ENCODE results near the gene ASCC1.

Gene ASCC1

DNA sequence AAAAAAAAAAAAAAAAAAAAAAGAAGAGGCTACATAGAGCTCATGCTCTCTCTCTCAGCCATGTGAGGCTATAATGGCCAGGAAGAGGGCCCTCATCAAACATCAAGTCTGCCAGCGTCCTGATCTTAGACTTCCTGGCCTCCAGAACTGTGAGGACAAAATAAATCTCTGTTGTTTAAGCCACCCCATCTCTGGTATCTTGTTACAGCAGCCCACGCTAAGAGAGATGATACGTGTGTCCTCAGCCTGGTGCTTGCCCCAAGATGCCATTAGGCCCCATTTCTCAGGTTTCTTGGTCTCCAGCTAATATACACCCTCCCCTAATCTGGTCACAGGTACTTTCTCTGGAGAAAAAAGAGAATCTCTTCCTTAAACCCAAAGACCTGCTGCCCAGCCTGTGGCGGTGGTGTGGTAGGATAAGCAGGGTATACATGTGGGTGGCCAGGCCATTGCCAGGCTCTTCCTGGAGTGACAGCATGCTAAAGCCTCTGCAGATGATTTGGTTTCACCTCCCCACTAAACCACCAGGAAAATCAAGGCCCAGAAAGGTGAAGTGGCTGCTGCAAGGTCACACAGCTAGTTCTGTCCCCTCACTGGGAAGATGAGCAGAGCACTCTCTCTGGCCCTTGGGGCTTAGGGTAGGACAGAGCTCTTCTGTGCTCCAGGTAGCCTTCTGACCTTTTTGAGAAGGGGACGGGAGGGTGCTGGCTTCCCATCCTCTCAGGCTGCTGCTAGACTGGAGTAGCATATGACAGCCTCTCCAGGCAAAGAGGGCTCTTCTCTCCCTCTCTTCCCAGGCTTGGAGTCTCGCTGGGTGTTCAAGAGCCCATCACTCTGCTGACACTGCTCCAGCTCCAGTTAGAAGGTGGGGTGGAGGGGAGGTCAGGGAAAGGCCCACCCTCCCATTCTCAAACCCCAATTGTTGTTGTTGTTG is 133.0 kb downstream of the ASCC1 start:
- no peak for DNase-seq (ENCODE audit: low read depth)

DNA sequence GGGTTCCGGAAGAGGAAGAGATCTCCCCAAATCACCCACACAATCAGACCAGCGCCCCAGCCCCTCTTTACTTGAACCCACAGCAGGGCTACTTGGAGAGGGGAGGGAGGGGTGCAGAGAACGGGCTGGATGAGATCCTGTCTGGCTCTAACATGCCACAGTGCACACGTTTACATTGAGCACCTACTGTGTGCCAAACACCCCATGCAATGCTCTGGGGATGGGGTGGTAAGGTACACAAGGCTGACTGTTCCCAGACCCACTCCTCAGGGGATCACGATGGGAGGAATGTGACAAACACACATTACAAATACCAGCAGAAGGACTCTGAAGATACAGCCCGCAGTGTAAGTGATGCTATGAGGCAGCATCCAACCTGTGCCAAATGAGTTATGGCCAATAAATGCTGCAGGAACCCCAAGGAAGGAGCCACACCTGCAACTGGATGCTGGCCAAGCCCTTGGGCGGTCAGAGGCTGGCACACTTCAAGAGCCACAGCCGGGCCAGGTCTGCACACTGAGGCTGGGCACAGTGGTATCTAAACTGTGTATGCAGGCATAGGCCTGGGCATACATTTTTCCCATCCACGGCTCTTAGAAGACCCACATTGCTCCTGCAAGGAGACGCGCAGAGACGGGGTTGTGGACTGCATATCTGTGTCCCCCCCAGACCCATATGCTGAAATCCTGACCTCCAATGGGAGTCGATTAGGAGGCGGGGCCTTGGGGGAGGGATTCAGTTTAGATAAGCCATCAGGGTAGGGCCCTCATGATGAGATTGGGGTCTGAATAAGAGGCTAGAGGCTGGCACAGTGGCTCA is 134.1 kb downstream of the ASCC1 start:
- no peak for DNase-seq (ENCODE audit: low read depth)

GRCh38 chr10:72081210-72081609 is 134.9 kb downstream of the ASCC1 start:
- DNase-seq (ENCODE audit: low read depth): no peak

DNA sequence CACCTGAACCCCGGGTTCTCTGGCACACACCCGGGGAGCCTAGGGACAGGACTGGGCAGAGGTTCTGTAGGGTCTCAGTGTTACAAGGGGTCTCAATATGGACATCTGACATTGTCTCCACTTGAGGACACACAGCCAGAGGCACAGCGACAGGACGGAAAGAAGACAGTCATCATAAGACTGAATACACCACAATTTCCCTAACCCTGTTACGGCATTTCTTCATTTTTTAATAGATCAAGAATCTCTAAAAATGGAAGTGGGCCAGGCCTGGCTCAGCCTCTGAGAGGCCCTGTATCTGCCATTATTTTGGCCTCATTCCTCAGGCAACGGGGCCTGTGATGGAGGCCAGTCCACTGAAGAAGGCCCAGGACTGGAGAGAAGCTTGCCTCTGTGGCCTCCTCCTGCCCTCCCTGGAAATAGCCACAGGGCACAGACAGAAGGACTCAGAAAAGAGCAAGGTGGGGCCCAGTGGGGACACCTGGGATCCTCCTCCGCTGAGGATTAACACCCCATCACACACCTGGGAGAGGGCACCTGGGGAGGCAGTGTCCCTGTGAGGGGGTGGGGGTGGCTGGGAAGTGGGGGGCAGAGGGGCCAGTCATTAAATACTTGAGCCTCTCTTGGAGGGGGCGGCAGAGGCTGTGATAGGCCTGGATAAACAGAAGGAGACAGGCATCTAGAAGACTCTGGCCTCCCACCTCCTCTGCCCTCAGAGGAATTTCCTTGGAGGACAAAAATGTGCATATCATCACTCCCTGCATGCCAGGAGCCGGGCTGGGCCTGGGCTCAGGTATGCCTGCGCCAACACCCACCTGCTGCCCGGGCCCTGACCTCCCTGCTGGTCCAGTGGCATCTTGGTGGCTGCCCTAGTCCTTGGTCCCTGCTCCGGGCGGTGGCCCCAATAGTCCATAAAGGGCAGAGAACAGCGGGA is 135.8 kb downstream of the ASCC1 start:
- no peak for DNase-seq (ENCODE audit: low read depth)

GRCh38 chr10:72079356-72079755 is 136.7 kb downstream of the ASCC1 start:
- DNase-seq (ENCODE audit: low read depth): peak; percentile 56

GRCh38 chr10:72077275-72077990 is 138.6 kb downstream of the ASCC1 start:
- no peak for DNase-seq (ENCODE audit: low read depth)

DNA sequence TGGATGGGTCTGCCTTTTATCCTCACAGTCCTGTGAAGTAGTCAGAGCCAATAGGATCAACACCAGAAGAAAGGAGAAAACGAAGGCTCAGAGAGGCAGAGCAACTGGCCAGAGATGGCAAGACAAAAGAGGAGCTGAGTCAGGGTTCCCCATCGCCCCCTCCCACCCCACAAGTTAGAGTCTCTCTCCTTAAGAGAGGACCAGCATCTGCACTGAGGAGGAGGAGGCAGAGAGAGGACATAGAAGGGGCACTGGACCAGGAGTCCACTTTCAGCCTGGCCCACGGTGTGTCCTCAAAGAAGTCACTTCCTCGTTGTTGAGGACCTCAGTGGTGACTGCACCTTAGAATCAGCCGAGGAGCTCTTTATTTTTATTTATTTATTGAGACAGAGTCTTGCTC is 139.3 kb downstream of the ASCC1 start:
- no peak for DNase-seq (ENCODE audit: low read depth)

DNA sequence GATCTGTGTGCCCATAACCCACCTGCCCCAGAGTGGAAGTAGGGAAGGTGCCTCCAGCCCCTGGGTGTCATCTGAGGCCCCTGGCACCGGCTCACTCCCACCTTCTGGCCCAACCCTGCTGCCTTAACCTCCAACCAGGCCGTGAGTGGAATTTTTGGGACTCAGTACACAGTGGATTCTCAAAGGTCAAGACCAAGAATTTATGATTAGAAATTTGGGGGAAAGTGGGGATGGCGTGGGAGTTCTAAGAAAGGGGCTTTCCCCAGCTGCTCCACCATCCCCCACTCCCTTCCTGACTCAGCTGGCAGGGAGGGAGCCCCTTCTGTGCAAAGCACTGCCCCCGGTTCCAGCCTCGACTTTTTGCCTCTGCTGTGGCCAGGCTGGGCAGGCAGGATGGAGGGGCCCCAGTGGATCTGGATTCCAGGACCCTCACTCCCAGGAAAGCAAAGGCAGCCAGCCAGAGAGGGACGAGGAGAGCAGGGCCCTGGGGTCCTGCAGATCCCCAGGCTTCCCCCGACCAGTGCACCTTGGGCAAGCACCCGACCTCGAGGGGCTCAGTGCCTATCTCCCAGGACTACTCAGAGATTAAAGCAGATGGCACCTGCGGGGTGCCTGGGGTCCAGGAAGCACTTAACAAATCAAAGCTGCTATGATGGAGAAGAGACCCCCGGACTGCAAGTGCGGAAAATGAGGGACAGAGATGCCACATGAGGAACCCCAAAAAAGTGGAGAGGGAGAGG is 140.5 kb downstream of the ASCC1 start:
- no peak for DNase-seq (ENCODE audit: low read depth)

GRCh38 chr10:72074574-72075375 is 141.3 kb downstream of the ASCC1 start:
- no peak for DNase-seq (ENCODE audit: low read depth)

DNA sequence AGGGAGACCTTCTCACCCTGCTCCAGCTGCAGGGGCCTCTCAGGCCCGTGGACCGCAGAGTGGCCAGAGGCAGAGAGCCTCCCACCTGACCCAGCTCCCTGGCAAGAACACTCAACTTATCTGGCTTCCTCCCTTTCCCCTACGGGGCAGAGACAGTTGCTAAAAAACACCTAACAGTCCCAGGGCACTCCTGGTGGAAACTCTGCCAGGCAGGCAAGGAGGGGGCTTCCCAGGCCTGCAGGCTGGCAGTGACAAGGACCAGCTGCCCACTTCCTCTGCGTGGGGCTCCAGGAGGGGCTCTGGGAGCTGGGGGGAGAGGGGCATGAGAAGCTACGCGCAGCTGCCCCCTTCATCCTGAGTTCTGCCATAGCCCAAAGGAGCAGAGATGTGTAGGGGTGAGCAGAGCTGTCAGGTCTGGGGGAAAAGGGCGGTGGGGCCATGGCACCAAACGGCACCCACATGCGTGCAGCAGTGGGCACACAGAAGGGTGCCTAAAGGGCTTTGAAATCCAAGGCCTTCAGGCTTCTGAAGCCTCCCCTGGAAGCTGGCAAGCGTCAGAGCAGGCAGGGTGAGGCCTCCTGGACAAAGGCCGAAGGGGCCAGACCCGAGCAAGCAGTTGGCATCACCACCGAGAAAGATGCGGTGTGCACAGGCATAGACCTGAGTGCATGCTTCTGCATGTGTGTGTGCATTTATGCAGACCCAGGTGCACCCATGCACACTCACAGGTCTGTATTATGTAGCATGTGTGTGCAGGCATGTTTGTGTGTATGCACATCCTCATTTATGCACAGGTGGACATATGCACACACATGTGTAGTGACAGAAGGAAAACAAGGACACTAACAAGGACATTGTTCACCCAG is 142.1 kb downstream of the ASCC1 start:
- no peak for DNase-seq (ENCODE audit: low read depth)

- DNase-seq (ENCODE audit: low read depth): no peak
Measured at GRCh38 chr10:72072639-72073038, 143.4 kb downstream of the ASCC1 start.

DNA sequence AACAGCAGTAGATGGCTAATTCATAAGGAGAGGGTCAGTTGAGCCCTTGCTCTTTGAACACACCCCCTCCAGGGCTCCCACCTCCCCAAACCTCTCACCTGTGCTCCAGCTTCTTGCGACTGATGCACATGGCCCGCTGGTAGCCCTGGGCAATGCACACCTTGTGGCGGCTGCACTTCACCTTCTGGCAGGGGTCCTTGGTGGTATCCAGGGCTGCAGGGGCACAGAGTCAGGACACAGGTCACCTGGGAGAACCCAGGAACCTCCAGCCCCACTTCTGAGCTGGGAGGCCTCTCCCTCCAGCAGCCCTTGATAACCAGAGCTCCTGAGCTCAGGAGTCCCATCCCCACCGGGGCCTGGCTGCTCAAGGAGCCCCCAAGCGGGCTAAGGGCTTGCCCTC is 144.0 kb downstream of the ASCC1 start:
- DNase-seq (ENCODE audit: low read depth): no peak

DNA sequence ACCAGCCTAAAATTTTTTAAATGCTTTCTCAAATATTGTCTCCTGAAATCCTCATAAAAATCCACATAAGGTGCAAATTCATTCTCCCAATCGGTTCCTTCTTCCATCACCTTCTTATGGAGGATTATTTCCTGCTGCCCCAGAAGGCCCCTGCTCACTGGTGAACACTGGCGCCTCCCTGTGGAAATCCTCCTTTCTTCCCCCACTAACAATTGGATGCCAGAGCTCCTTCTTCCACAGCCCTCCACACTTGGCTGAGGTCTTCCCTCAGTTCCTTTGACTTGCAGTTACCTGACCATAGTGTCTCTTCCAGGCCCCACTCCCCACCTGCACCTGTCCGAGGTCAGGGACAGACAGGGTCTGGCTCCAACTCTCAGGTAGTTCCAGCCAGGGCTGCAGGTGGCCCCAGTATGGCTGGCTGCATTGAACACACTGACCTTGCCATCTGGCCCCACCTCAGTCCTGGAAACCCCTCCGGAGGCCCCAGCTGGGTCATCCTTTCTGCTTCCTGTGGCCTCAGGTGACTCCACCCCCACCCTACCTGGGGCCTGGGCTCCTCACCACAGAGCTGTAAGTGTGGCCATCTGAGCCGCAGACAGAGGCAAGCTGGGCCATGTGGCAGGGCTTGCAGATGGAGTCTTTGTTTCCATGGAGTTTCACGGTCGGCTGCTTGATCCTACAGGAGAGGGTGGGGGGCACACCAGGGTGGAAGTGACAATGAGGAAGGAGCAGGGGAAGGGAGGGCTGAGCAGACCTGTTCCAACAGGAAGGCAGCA is 146.1 kb downstream of the ASCC1 start:
- no peak for DNase-seq (ENCODE audit: low read depth)

DNA sequence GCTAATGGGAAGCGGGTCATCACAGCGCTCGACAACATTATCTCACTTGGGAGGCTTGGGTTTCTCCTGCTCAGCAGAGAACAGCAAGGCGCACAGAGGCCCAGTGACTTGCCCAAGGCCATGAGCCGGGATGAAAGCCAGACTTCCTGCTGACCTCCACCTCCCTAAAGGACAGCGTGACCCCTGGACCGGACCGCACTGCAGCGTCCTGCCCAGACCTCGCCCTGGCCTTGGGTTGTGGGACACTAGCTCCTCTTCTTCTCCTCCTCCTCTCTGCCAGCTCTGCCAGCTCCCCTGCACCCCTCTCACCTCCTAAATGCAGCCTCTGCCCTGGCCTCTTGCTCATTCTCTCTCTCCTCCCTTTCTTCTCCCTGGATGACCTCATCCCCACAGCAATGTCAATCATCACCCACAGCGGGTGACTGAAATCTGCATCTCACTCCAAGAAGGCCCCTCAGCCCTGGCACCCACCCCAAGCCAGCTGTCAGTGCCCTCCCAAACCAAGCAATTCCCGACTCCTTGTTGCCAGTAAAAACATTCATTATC is 147.1 kb downstream of the ASCC1 start:
- DNase-seq (ENCODE audit: low read depth): no peak

GRCh38 chr10:72068126-72068765 is 147.8 kb downstream of the ASCC1 start:
- DNase-seq (ENCODE audit: low read depth): no peak

DNA sequence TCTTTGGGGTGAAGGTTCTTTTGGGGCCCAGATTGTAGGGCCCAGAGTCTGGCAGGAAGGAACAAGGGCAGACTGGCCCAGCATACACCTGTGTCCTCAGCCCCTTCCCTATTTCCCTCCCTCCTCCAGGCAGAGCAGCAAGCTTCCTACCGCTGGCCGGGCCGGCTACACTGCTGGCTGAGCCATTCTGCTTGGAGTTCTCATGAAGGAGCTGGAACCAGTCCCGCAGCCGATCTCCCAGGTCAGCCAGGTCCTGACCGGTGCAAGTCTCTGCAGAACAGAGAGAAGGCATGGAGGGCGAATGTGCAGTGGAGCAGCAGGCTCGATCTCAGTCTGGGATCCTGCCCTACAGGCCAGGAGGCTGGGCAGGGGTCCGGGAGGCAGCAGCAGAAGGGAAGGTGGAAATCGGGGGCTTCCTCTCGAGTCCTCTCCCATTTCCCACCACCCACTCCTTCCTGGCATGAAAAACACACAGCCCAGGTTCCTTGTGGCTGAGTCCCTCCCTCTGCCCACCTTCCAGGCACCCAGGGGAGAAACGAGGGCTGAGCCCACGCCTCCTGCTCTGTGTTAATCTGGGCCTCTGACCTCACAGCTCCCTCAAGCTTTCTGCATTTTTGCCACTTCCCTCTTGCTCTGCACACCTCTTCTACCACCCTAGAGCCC is 148.5 kb downstream of the ASCC1 start:
- no peak for DNase-seq (ENCODE audit: low read depth)
